Panc1 (cell line): ENCODE results near the gene HSPA4L. TPM values are rescaled to one million over a fixed set of nuclear protein-coding genes. Genes with fewer than 3 reads are reported as not detected.

Experiments used
- ATAC-seq: fragments of 200-7000 bp; cut with Tn5 transposase; 2 replicates; pipeline ENCODE4 v1.9.1; 2020; ENCODE audit warnings: mild to moderate bottlenecking, moderate library complexity
- BruUV-seq: library from RNA; stranded (reverse); fragments of 400-500 nt; replicated peaks from 2 replicates; lab custom pipeline; 2021; lab: Mats Ljungman, UMichigan
- CTCF ChIA-PET: fragments of 300-600 bp; sonication (Branson Sonifier 250); formaldehyde crosslinking; loops from one replicate; lab custom pipeline; 2022; ENCODE audit warnings: antibody characterized with exemption; lab: Charles Lee
- POLR2A ChIA-PET: fragments of 300-600 bp; sonication (Branson Sonifier 250); formaldehyde crosslinking; loops from one replicate; lab custom pipeline; 2022; ENCODE audit warnings: antibody characterized with exemption; lab: Charles Lee
- DNase-seq: peaks from one replicate; pipeline ENCODE4 v3.0.0-alpha.2; 2010; ENCODE audit warnings: low read depth, low spot score
- H3K27ac ChIP-seq: 2 replicates; pipeline ENCODE4 v1.5.1; 2011; ENCODE audit warnings: mild to moderate bottlenecking, low read length, inconsistent platforms
- H3K27me3 ChIP-seq: fragments of 200-500 bp; sonication (Bioruptor generic); 2 replicates; pipeline ENCODE4 v1.6.0; 2014; ENCODE audit warnings: low read length, inconsistent platforms; ENCODE audit not compliant: control insufficient read depth, insufficient read depth
- H3K36me3 ChIP-seq: fragments of 200-500 bp; sonication (Bioruptor generic); 2 replicates; pipeline ENCODE4 v1.5.1; 2014; ENCODE audit warnings: inconsistent platforms, mild to moderate bottlenecking, low read length, moderate library complexity; ENCODE audit not compliant: control insufficient read depth, insufficient read depth
- H3K4me1 ChIP-seq: 2 replicates; pipeline ENCODE4 v1.5.1; 2011; ENCODE audit warnings: inconsistent platforms, mild to moderate bottlenecking, low read length, moderate library complexity; ENCODE audit not compliant: control insufficient read depth, insufficient read depth
- H3K4me3 ChIP-seq, 2 experiments: 2 replicates each; pipeline ENCODE4 v1.5.1; 2011 to 2012; ENCODE audit warnings: low read depth in 2 of 2, low read length in 2 of 2, mild to moderate bottlenecking in 2 of 2, inconsistent platforms in 1 of 2, moderate library complexity in 1 of 2
- H3K9me3 ChIP-seq: fragments of 200-500 bp; sonication (Bioruptor generic); 2 replicates; pipeline ENCODE4 v1.5.1; 2014; ENCODE audit warnings: low read depth, mild to moderate bottlenecking, inconsistent platforms, low read length, moderate library complexity; ENCODE audit not compliant: control insufficient read depth, insufficient read depth
- CTCF ChIP-seq: fragments of 450-650 bp; IDR thresholded peaks from 2 replicates; pipeline ENCODE4 v1.5.1; 2017; ENCODE audit warnings: mild to moderate bottlenecking
- POLR2AphosphoS5 ChIP-seq: IDR thresholded peaks from 2 replicates; pipeline ENCODE4 v1.6.1; 2012; ENCODE audit warnings: mild to moderate bottlenecking, low read depth, low read length, moderate library complexity
- REST ChIP-seq, 2 experiments: IDR thresholded peaks; 2 replicates each; pipeline ENCODE4 v1.6.1; 2011 to 2012; ENCODE audit warnings: low read depth in 2 of 2, control low read depth in 1 of 2, low read length in 1 of 2, mild to moderate bottlenecking in 1 of 2, moderate library complexity in 1 of 2; ENCODE audit not compliant: insufficient read depth in 1 of 2
- SIN3A ChIP-seq: IDR thresholded peaks from 2 replicates; pipeline ENCODE4 v1.6.1; 2012; ENCODE audit warnings: low read depth, mild to moderate bottlenecking, low read length, moderate library complexity, borderline replicate concordance; ENCODE audit not compliant: insufficient read depth
- TCF7L2 ChIP-seq: IDR thresholded peaks from 2 replicates; pipeline ENCODE4 v1.6.1; 2011; ENCODE audit warnings: mild to moderate bottlenecking, low read depth, low read length, inconsistent platforms
- in situ Hi-C: cut with HindIII; loops from 2 replicates; pipeline ENCODE4 v1.10.0; 2016; ENCODE audit warnings: low sequenced_read_pairs, low pct_unique_long_range_greater_than_20kb
- intact Hi-C: fragments of 100-400 bp; cut with micrococcal nuclease; formaldehyde crosslinking; loops from one replicate; pipeline ENCODE4 v1.10.0; 2022; ENCODE audit not compliant: unreplicated experiment
- total RNA-seq: library from RNA; stranded (reverse); gene quantifications from one replicate; pipeline ENCODE4 v1.2.1, GENCODE V29; 2021; ENCODE audit not compliant: unreplicated experiment

The HSPA4L gene
- total RNA-seq, 1 experiment from 2014 or later = 21.5 TPM

GRCh38 chr4:127771535-127772275, 10.4 kb upstream of the HSPA4L start:
- in situ Hi-C loops = no loop called here
- ChIA-PET CTCF (no interaction called here), POLR2A (interaction anchor here (0.7 kb wide), 1 partner anchor 110 kb away, joined by 20 read pairs; no protein-coding TSS in a partner anchor)
- no peak overlapping the region for H3K4me3 ChIP-seq
- no peaks in the 10 kb centered on the region for H3K9me3 ChIP-seq
- DNase-seq (no peak), ATAC-seq (no peak)
- no peaks in the 10 kb centered on the region for H3K4me1 ChIP-seq
- H3K27ac ChIP-seq = no peak overlapping the region
- no peak for TF ChIP-seq CTCF
- H3K27me3 ChIP-seq = no peaks in the 10 kb centered on the region
- H3K36me3 ChIP-seq = no peaks in the 10 kb centered on the region
- BruUV-seq = no TSS peak
- intact Hi-C loops = no loop called here

GRCh38 chr4:127772769-127773671, 9.1 kb upstream of the HSPA4L start:
- CTCF ChIA-PET = no interaction called here
- BruUV-seq = no TSS peak

More at GRCh38 chr4:127772769-127773671, 9.1 kb upstream of the HSPA4L start:
- DNase-seq (no peak), ATAC-seq (no peak)
- Histone ChIP-seq H3K27ac (no peak overlapping the region), H3K9me3 (no peaks in the 10 kb centered on the region), H3K27me3 (no peaks in the 10 kb centered on the region), H3K4me3 (no peak overlapping the region), H3K4me1 (no peaks in the 10 kb centered on the region), H3K36me3 (no peaks in the 10 kb centered on the region)
- POLR2A ChIA-PET = no interaction called here
- in situ Hi-C loops (no loop called here), intact Hi-C loops (no loop called here)
- TF ChIP-seq REST (IDR thresholded peaks at IDR 0.05; ENCODE audit: insufficient read depth in 1 of 2, low read depth in 2 of 2, low read length in 1 of 2) (no peak), CTCF (no peak), POLR2AphosphoS5 (no peak), SIN3A (no peak), TCF7L2 (no peak)
